CD4-positive, alpha-beta T cell (primary cell): ENCODE measurements around the gene SZT2. TPM values are rescaled to one million over a fixed set of nuclear protein-coding genes. Genes with fewer than 3 reads are reported as not detected.

Experiments used
- ATAC-seq: fragments of 200-7000 bp; cut with Tn5 transposase; one replicate; pipeline ENCODE4 v1.10.0; 2022; ENCODE audit warnings: mild to moderate bottlenecking; ENCODE audit not compliant: poor library complexity
- CTCF ChIA-PET: fragments of 350-600 bp; sonication (Branson Sonifier 250); formaldehyde crosslinking; loops from one replicate; lab custom pipeline; 2021; ENCODE audit warnings: antibody characterized with exemption, inconsistent platforms; lab: Charles Lee
- POLR2A ChIA-PET: fragments of 350-600 bp; sonication (Branson Sonifier 250); formaldehyde crosslinking; loops from one replicate; lab custom pipeline; 2021; ENCODE audit warnings: antibody characterized with exemption, inconsistent platforms; lab: Charles Lee
- DNase-seq, 14 experiments: peaks; one replicate each; pipeline ENCODE4 v3.0.0-alpha.2; 2013 to 2020; ENCODE audit warnings: mixed read lengths in 2 of 14
- H3K27ac ChIP-seq, 2 donors: one replicate each; pipeline versions ENCODE4 v1.5.1 to v1.7.0; 2013; ENCODE audit warnings: low read length in 2 of 2, low read depth in 1 of 2, mild to moderate bottlenecking in 1 of 2
- H3K27me3 ChIP-seq, 2 experiments: 1 replicate in 1 of 2; 2 replicates in 1 of 2; pipeline versions ENCODE4 v1.6.1 to v1.7.0; 2013; ENCODE audit warnings: low read length in 2 of 2, control low read depth in 1 of 2, mild to moderate bottlenecking in 1 of 2, moderate library complexity in 1 of 2; ENCODE audit not compliant: insufficient read depth in 2 of 2, control insufficient read depth in 1 of 2
- H3K36me3 ChIP-seq: one replicate; pipeline ENCODE4 v1.6.1; 2013; ENCODE audit warnings: low read length, control low read depth; ENCODE audit not compliant: insufficient read depth
- H3K4me1 ChIP-seq: one replicate; pipeline ENCODE4 v1.6.1; 2013; ENCODE audit warnings: low read length, control low read depth; ENCODE audit not compliant: insufficient read depth
- H3K4me3 ChIP-seq: one replicate; pipeline ENCODE4 v1.5.1; 2013; ENCODE audit warnings: mild to moderate bottlenecking, low read length, moderate library complexity
- H3K9me3 ChIP-seq, 2 experiments: 1 replicate in 1 of 2; 2 replicates in 1 of 2; pipeline versions ENCODE4 v1.6.1 to v1.7.0; 2013; ENCODE audit warnings: low read length in 2 of 2, mild to moderate bottlenecking in 2 of 2, control low read depth in 1 of 2, moderate library complexity in 1 of 2; ENCODE audit not compliant: control insufficient read depth in 1 of 2, insufficient read depth in 1 of 2
- H3K27ac Mint-ChIP-seq: one replicate; pipeline ENCODE4 v1.8.0; 2020; ENCODE audit warnings: mixed read lengths
- H3K27me3 Mint-ChIP-seq: one replicate; pipeline ENCODE4 v1.8.0; 2021; ENCODE audit warnings: mixed read lengths
- H3K36me3 Mint-ChIP-seq: one replicate; pipeline ENCODE4 v1.8.0; 2021; ENCODE audit warnings: low read depth, mixed read lengths
- H3K4me1 Mint-ChIP-seq: one replicate; pipeline ENCODE4 v1.8.0; 2021; ENCODE audit warnings: low read depth, mixed read lengths
- H3K4me3 Mint-ChIP-seq: one replicate; pipeline ENCODE4 v1.8.0; 2020; ENCODE audit warnings: mild to moderate bottlenecking, mixed read lengths
- H3K9me3 Mint-ChIP-seq: one replicate; pipeline ENCODE4 v1.8.0; 2020; ENCODE audit warnings: mixed read lengths
- CTCF ChIP-seq: fragments of 200-600 bp; IDR thresholded peaks from one replicate; pipeline ENCODE4 v1.8.0; 2022; ENCODE audit warnings: antibody characterized with exemption, mild to moderate bottlenecking
- intact Hi-C, 2 experiments: fragments of 100-400 bp; cut with DNase I in 1 of 2; cut with micrococcal nuclease in 1 of 2; formaldehyde crosslinking; loops; one replicate each; pipeline versions ENCODE4 v1.15.1 to v1.9.0; 2023 to 2025; cut with DNase I, micrococcal nuclease
- total RNA-seq, 174 experiments: library from RNA in 2 of 174; stranded (reverse) in 2 of 174; gene quantifications; one replicate each; pipeline ENCODE4 v1.2.3 and lab custom pipeline; 2021 to 2026

SZT2 gene
- total RNA-seq, 2 experiments from 2014 or later: 69.7 to 72.5 TPM

GRCh38 chr1:43491061-43491460 is 101.4 kb downstream of the SZT2 start:
- H3K4me3 Mint-ChIP-seq: no peak overlapping the region
- H3K27ac Mint-ChIP-seq: no peak overlapping the region
- Histone ChIP-seq H3K27ac (no peak overlapping the region), H3K4me3 (no peak overlapping the region), H3K36me3 (no peaks in the 10 kb centered on the region), H3K4me1 (no peaks in the 10 kb centered on the region), H3K27me3 (peaks cover 0 to 12% of the 10 kb centered on the region in 2 experiments), H3K9me3 (peaks cover 20 to 32% of the 10 kb centered on the region in 2 experiments)
- H3K4me1 Mint-ChIP-seq: no peaks in the 10 kb centered on the region
- CTCF ChIA-PET: no interaction called here
- no peak for TF ChIP-seq CTCF
- intact Hi-C loops: no loop called here
- H3K27me3 Mint-ChIP-seq: peaks cover 12% of the 10 kb centered on the region
- peaks cover 23% of the 10 kb centered on the region for H3K9me3 Mint-ChIP-seq
- DNase-seq: no peak
- POLR2A ChIA-PET: no interaction called here
- H3K36me3 Mint-ChIP-seq: peaks cover 16% of the 10 kb centered on the region
- ATAC-seq: no peak

- CTCF ChIA-PET: no interaction called here
- Histone ChIP-seq H3K36me3 (no peaks in the 10 kb centered on the region), H3K4me3 (no peak overlapping the region), H3K27ac (no peak overlapping the region), H3K9me3 (peaks cover 15 to 25% of the 10 kb centered on the region in 2 experiments), H3K27me3 (peaks cover 0 to 12% of the 10 kb centered on the region in 2 experiments), H3K4me1 (no peaks in the 10 kb centered on the region)
- Mint-ChIP-seq H3K36me3 (peaks cover 14% of the 10 kb centered on the region), H3K4me1 (no peaks in the 10 kb centered on the region), H3K27ac (no peak overlapping the region), H3K4me3 (no peak overlapping the region), H3K9me3 (peaks cover 20% of the 10 kb centered on the region), H3K27me3 (peaks cover 16% of the 10 kb centered on the region)
- ATAC-seq (no peak), DNase-seq (no peak)
- intact Hi-C loops: no loop called here
- POLR2A ChIA-PET: no interaction called here
- TF ChIP-seq CTCF: no peak
Measured at GRCh38 chr1:43492826-43493225, 103.1 kb downstream of the SZT2 start.

GRCh38 chr1:43493661-43494450 is 104.2 kb downstream of the SZT2 start:
- no peak overlapping the region for H3K4me3 ChIP-seq
- POLR2A ChIA-PET: no interaction called here
- Mint-ChIP-seq H3K9me3 (peaks cover 14% of the 10 kb centered on the region), H3K27me3 (peaks cover 16% of the 10 kb centered on the region), H3K4me3 (no peak overlapping the region), H3K27ac (no peak overlapping the region), H3K4me1 (no peaks in the 10 kb centered on the region), H3K36me3 (peaks cover 7% of the 10 kb centered on the region)
- no peak for DNase-seq
- no peaks in the 10 kb centered on the region for H3K4me1 ChIP-seq
- no peaks in the 10 kb centered on the region for H3K36me3 ChIP-seq
- peaks cover 0 to 12% of the 10 kb centered on the region in 2 experiments for H3K27me3 ChIP-seq
- TF ChIP-seq CTCF: no peak
- no peak for ATAC-seq
- H3K9me3 ChIP-seq: peaks cover 11 to 19% of the 10 kb centered on the region in 2 experiments
- intact Hi-C loops: no loop called here
- no peak overlapping the region for H3K27ac ChIP-seq
- CTCF ChIA-PET: no interaction called here
